HL-60 (cell line): ENCODE results near the gene CPZ.
"Not testable (repeated sequence)": the region's sequence is repeated elsewhere in the genome, so short reads cannot be mapped to it uniquely, and the experiment has no call there.

Source experiments
- DNase-seq, 2 experiments: peaks; one replicate each; pipeline ENCODE4 v3.0.0-alpha.2; 2010 to 2020; ENCODE audit warnings: low read depth in 1 of 2, low spot score in 1 of 2
- H3K27ac ChIP-seq: fragments of 250-450 bp; sonication (Bioruptor Pico); replicated peaks from 2 replicates; pipeline ENCODE4 v1.5.1; 2020; ENCODE audit warnings: mild to moderate bottlenecking, moderate library complexity
- H3K27me3 ChIP-seq: fragments of 250-450 bp; sonication (Bioruptor Pico); 2 replicates; pipeline ENCODE4 v1.5.1; 2021; ENCODE audit warnings: mild to moderate bottlenecking, moderate library complexity; ENCODE audit not compliant: insufficient read depth, poor library complexity, severe bottlenecking
- H3K4me3 ChIP-seq: replicated peaks from 2 replicates; pipeline ENCODE4 v1.5.1; 2011; ENCODE audit warnings: mild to moderate bottlenecking, control low read depth, low read length; ENCODE audit not compliant: insufficient read depth
- GABPA ChIP-seq: IDR thresholded peaks from 2 replicates; pipeline ENCODE4 v1.6.1; 2012; ENCODE audit warnings: low read depth
- POLR2AphosphoS5 ChIP-seq: IDR thresholded peaks from 2 replicates; pipeline ENCODE4 v1.6.1; 2012; ENCODE audit warnings: low read depth
- SPI1 ChIP-seq: IDR thresholded peaks from 2 replicates; pipeline ENCODE4 v1.6.1; 2012; ENCODE audit warnings: low read depth, mild to moderate bottlenecking, borderline replicate concordance
- TF ChIP-seq, protein P1 (sequence below): IDR thresholded peaks from 2 replicates; pipeline ENCODE4 v1.6.1; 2012; ENCODE audit warnings: low read depth; ENCODE audit not compliant: insufficient replicate concordance
- TF ChIP-seq, protein P2 (sequence below): IDR thresholded peaks from one replicate; pipeline ENCODE4 v1.5.1; 2011; ENCODE audit warnings: low read length, control low read depth, inconsistent platforms; ENCODE audit not compliant: insufficient read depth

Gene CPZ

DNA sequence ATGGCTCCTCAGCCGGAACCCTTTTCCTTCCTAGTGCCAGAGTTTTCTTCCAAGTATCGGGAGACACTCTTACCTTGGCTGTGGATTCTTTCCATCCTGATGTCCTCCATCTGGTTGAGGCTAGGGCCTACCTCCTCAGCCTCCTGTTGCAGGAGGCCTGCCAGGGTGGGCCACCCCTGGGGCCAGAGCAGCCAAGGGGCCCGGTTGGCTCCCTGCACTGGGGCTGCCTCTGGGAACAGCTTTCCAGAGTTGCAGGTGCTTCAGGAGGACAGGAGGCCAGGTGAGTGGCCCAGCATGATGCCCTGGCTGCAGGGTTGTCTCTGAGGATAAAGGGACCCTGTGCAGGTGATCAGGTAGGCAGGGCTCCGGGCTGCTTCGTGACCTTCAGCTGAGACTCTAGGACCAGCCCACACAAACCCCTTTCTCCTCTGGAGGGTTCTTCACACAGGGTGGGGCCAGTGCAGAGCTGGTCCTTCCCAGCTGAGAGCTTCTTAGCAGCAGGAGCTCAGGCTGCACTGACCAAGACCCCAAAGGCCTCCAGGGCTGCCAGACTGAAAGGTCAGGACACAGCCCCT, 17.7 kb upstream of the CPZ start:
- DNase-seq: no peak
- TF ChIP-seq, protein P1, sequence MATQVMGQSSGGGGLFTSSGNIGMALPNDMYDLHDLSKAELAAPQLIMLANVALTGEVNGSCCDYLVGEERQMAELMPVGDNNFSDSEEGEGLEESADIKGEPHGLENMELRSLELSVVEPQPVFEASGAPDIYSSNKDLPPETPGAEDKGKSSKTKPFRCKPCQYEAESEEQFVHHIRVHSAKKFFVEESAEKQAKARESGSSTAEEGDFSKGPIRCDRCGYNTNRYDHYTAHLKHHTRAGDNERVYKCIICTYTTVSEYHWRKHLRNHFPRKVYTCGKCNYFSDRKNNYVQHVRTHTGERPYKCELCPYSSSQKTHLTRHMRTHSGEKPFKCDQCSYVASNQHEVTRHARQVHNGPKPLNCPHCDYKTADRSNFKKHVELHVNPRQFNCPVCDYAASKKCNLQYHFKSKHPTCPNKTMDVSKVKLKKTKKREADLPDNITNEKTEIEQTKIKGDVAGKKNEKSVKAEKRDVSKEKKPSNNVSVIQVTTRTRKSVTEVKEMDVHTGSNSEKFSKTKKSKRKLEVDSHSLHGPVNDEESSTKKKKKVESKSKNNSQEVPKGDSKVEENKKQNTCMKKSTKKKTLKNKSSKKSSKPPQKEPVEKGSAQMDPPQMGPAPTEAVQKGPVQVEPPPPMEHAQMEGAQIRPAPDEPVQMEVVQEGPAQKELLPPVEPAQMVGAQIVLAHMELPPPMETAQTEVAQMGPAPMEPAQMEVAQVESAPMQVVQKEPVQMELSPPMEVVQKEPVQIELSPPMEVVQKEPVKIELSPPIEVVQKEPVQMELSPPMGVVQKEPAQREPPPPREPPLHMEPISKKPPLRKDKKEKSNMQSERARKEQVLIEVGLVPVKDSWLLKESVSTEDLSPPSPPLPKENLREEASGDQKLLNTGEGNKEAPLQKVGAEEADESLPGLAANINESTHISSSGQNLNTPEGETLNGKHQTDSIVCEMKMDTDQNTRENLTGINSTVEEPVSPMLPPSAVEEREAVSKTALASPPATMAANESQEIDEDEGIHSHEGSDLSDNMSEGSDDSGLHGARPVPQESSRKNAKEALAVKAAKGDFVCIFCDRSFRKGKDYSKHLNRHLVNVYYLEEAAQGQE: no peak
- TF ChIP-seq, protein P2, sequence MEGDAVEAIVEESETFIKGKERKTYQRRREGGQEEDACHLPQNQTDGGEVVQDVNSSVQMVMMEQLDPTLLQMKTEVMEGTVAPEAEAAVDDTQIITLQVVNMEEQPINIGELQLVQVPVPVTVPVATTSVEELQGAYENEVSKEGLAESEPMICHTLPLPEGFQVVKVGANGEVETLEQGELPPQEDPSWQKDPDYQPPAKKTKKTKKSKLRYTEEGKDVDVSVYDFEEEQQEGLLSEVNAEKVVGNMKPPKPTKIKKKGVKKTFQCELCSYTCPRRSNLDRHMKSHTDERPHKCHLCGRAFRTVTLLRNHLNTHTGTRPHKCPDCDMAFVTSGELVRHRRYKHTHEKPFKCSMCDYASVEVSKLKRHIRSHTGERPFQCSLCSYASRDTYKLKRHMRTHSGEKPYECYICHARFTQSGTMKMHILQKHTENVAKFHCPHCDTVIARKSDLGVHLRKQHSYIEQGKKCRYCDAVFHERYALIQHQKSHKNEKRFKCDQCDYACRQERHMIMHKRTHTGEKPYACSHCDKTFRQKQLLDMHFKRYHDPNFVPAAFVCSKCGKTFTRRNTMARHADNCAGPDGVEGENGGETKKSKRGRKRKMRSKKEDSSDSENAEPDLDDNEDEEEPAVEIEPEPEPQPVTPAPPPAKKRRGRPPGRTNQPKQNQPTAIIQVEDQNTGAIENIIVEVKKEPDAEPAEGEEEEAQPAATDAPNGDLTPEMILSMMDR: no peak
- TF ChIP-seq SPI1 (no peak), POLR2AphosphoS5 (no peak), GABPA (no peak)
- H3K27ac ChIP-seq: no peak overlapping the region

DNA sequence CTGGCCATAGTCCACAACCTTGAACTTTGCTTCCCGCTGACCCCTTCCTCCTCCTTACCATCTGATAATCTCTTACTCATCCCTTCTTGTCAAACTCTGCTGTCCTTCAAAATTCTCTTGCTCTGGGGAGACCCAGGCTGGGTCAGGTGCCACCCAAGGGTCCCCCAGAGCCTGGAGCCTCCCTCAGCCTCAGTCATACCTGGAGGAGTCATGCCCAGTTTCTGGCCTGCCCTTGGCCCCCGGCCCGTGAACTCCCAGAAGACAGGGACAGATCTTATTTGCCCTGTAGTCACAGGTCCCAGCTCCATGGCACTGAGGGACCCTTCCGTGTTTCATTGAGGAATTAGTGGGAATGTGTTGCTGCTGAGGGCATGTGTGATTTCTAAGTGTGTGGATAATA, 17.1 kb upstream of the CPZ start:
- H3K27me3 ChIP-seq: no peaks in the 10 kb centered on the region
- no peak for DNase-seq

More for the DNA sequence above, 17.7 kb upstream of the CPZ start:
- H3K4me3 ChIP-seq: no peak overlapping the region
- no peaks in the 10 kb centered on the region for H3K27me3 ChIP-seq

DNA sequence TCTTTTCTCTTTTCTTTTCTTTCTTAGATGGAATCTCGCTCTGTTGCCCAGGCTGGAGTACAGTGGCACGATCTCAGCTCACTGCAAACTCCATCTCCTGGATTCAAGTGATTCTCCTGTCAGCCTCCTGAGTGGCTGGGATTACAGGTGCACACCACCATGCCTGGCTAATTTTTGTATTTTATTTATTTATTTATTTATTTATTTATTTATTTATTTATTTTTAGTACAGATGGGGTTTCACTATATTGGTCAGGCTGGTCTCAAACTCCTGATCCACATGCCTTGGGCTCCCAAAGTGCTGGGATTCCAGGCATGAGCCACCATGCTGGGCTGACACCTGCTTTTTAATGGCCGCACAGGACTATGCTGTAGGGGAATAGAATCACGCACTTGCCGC, 16.0 kb upstream of the CPZ start:
- H3K27me3 ChIP-seq, H3K27ac ChIP-seq, H3K4me3 ChIP-seq, DNase-seq: not testable (repeated sequence)

More for the DNA sequence above, 17.1 kb upstream of the CPZ start:
- H3K27ac ChIP-seq: no peak overlapping the region
- H3K4me3 ChIP-seq: no peak overlapping the region
- TF ChIP-seq, protein P1: no peak

DNA sequence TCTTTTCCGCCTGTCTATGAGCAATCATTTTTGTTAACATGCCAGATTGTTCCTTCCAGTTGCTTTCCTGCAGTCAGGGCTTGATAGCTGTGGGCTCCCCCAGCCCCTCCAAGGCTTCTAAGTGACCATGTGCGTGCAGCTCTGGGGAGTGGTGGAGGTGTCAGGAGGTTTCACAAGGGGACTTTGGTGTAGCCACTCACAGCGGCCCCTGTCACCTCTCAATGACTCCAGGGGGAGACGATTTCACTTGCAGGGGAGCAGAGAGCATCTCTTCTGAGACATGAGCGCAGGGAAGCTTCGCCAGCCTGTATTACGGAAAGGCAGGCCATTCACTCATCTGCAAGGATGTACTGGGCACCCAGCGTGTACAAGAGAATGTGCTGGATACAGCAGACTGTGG, 15.5 kb upstream of the CPZ start:
- Histone ChIP-seq H3K27me3 (no peaks in the 10 kb centered on the region), H3K4me3 (no peak overlapping the region), H3K27ac (no peak overlapping the region)
- no peak for DNase-seq
- no peak for TF ChIP-seq SPI1
- TF ChIP-seq, protein P1: no peak

DNA sequence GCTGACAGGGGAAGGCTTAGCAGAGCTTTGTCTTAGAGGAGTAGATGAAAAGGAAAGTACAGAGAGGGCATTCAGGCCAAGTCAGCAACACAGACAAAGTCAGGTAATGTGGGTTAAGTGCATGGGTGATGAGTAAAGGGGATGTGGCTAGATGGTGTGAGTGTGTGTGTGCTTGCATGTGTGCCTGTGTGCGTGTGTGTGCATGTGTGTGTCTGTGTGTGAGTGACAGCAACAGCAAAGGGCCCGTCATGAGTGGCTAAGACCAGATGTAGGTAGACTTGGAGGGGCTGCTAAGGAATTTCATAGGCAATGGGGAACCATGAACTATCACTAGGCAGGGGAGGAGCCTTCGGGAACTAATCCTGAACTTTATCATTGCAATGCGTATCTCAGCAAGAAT, 14.6 kb upstream of the CPZ start:
- no peak overlapping the region for H3K4me3 ChIP-seq
- TF ChIP-seq POLR2AphosphoS5: no peak
- TF ChIP-seq SPI1: no peak
- TF ChIP-seq, protein P2: no peak
- TF ChIP-seq GABPA: no peak
- TF ChIP-seq, protein P1: no peak
- no peak overlapping the region for H3K27ac ChIP-seq
- no peaks in the 10 kb centered on the region for H3K27me3 ChIP-seq
- DNase-seq: no peak
